Inflammatory macrophage (primary cell): ENCODE data around the gene PNCK.

Experiments
- DNase-seq, 2 donors: peaks; one replicate each; pipeline ENCODE4 v3.0.0-alpha.2; 2020 to 2022

PNCK gene

GRCh38 chrX:153626863-153627674 is 46.5 kb downstream of the PNCK start:
- DNase-seq, result no peak

- no peak for DNase-seq
Measured at GRCh38 chrX:153626025-153626633, 47.5 kb downstream of the PNCK start.

- DNase-seq, result no peak
Measured at GRCh38 chrX:153625271-153626024, 48.2 kb downstream of the PNCK start.

GRCh38 chrX:153624196-153625091 is 49.2 kb downstream of the PNCK start:
- DNase-seq, result no peak

DNA sequence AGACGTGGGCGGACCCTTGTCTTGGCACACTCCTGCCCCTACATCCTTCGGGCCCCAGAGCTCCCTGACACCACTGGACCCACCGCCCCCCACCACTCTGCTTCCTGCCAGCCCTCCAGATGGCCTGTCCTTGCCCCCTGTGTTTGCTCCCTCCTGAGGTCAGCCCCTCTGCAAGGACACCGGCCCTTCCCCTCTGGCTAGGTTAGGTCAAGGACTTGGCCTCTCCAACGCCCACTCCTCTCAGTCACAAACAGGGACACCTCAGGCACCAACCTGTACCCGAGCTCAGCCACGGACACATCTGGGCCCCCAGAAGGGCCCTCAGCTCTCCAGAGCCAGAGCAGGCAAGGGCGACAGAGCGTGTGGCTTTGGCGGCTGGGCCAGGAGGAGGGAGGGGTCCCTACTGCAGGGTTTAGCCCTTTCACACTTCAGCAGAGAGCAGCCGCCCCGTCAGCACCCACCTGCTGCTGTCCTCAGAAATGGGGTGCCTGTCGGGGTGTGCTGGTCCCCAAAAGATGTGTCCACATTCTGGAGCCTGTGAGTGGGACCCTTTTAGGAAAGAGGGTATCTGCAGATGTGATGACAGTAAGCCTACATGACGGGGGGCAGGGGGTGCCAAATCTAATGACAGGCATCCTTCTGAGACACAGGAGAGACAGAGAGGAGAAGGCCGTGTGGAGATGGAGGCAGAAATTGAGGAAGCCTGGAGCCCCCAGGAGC is 50.1 kb downstream of the PNCK start:
- no peak for DNase-seq

DNA sequence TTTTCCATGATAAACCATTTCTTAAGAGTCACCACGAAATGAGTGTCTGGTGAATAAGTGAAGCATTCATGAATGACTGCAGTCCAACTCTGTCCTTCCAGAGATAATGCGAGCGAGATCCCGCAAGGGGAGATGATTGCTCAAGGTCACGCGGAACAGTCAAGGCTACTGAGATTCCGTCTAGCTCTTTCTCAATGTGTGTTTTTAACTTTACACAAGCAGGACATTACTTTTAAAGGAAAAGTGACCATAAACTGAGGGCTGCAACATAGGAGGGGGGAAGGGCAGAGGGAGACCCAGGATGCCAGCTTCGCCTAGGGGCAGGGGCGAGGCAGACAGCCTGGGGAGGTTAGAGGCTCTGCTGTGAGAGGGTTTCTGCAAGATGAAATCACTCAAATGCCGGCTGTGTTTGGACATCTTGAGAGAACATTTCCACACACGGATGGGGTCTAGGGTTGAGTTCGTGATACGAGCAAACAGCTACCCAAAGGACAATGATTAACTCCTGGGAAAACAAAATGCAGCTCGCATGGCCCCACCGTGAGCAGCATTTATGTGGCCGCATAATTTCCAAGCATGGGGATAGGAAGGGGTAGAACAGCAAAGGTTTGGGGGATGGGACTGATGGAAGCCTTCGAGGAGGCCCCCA is 50.8 kb downstream of the PNCK start:
- DNase-seq, result no peak

DNA sequence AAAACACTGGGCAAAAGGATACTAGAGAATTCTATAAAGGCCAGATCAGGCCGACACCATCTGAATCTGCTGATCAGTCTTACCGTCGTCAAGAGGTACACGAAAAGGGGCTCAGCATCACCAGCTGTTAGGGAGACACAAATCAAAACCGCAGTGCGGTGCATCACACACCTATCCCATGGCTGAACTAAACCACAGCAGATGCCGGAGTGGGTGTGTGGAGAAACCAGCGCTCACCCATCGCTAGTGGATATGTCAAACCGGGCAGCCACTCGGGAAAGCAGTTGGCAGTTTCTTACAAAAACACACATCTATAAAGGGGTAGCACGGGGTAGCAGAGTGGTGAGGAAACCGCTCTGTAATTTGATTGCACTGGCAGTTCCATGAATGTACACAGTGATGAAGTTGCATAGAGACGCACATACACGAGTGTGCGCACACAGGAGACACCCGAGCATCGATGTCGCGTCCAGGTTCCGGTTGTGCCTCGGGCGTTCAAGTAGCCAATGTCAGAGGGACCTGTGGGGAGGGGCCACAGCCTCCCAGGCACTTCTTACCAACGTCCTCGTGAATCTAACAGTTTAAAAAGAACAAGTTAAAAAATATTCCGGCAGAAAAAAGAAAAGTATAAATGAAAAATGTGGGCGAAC is 51.5 kb downstream of the PNCK start:
- no peak for DNase-seq

GRCh38 chrX:153620576-153620975 is 53.0 kb downstream of the PNCK start:
- DNase-seq, result no peak
